Measurements from ENCODE around the gene DCTN2. TPM values are rescaled to one million over a fixed set of nuclear protein-coding genes. Genes with fewer than 3 reads are reported as not detected.

DCTN2 gene
- total and polyA plus RNA-seq, 2 donors (not counting 3 experiments of a cell fraction or from before 2014, with no cell fraction given) = 146 to 161 TPM

DNA sequence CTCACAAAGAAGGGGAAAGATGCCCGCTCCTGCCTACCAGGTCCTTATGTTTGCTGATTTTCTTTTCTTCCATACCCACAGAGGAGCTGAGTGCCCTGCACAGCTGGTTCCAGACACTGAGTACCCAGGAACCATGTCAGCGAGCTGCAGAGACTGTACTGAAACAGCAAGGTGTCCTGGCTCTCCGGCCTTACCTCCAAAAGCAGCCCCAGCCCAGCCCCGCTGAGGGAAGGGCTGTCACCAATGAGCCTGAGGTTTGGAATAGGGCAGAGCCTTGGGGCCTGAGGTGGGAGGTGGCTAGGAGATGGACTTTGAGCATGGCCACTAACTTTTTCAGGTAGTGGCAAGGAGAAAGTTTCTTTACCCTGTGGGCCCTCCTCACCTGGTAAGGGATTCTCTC, 56.9 kb downstream of the DCTN2 start:
- POLR2A ChIA-PET = no interaction called here

More for the DNA sequence above, 56.9 kb downstream of the DCTN2 start:
- H4K20me1 ChIP-seq (replicated peaks; ENCODE audit: control insufficient read depth, extremely low read depth, insufficient read depth, low read length) = no peaks in the 10 kb centered on the region
- H3K9me1 ChIP-seq (replicated peaks; ENCODE audit: control insufficient read depth, extremely low read depth, insufficient read depth, low read length) = no peaks in the 10 kb centered on the region
- peaks cover 9% of the 10 kb centered on the region for H3K4me1 ChIP-seq (ENCODE audit: control insufficient read depth, extremely low read depth, insufficient read depth, low read length)
- dilution Hi-C loops (cut with MboI; ENCODE audit: extremely low pct_ligation_motif_present, low sequenced_read_pairs) = no loop called here
- BruUV-seq (replicated peaks) = no TSS peak
- no peak overlapping the region for H3K27ac ChIP-seq (ENCODE audit: insufficient read depth, low read depth, low read length)
- intact Hi-C loops (cut with micrococcal nuclease) = no loop called here
- H3K79me2 ChIP-seq (ENCODE audit: control insufficient read depth, insufficient read depth, low read length) = peaks cover 23% of the 10 kb centered on the region
- H3K9ac ChIP-seq (replicated peaks; ENCODE audit: extremely low read depth, insufficient read depth, low read length) = no peak overlapping the region
- DNase-seq (ENCODE audit: low read depth, low spot score) (no peak), FAIRE-seq (no peak)
- H3K27me3 ChIP-seq (ENCODE audit: control insufficient read depth in 2 of 2, insufficient read depth in 2 of 2, low read length in 2 of 2) = no peaks in the 10 kb centered on the region
- no peak overlapping the region for H3K4me3 ChIP-seq (replicated peaks in 1 of 3; ENCODE audit: insufficient read depth in 1 of 3, low read depth in 1 of 3, low read length in 3 of 3)
- no peaks in the 10 kb centered on the region for H3K9me3 ChIP-seq (replicated peaks; ENCODE audit: control insufficient read depth, insufficient read depth, low read length)
- no peak overlapping the region for H2AFZ ChIP-seq (ENCODE audit: low read depth, low read length)
- H3K36me3 ChIP-seq (ENCODE audit: control insufficient read depth in 2 of 2, extremely low read depth in 1 of 2, insufficient read depth in 2 of 2, low read length in 2 of 2) = peaks cover 10 to 18% of the 10 kb centered on the region in 2 experiments
- CTCF ChIA-PET = no interaction called here
- H3K4me2 ChIP-seq (ENCODE audit: insufficient read depth, low read length) = no peak overlapping the region
- TF ChIP-seq GATA2 (IDR thresholded peaks at IDR 0.05; ENCODE audit: insufficient read depth, insufficient read length, low read depth, low read length) = no peak
- no peak for TF ChIP-seq CTCF (IDR thresholded peaks at IDR 0.05; ENCODE audit: extremely low read depth in 1 of 2, insufficient read depth in 1 of 2, low read depth in 1 of 2, low read length in 2 of 2)
- TF ChIP-seq EZH2 (IDR thresholded peaks at IDR 0.05; ENCODE audit: borderline replicate concordance, low read depth, low read length, severe bottlenecking) = no peak
- no peak for TF ChIP-seq MYC (IDR thresholded peaks at IDR 0.05; ENCODE audit: low read depth, low read length)
- TF ChIP-seq POLR2A (IDR thresholded peaks at IDR 0.05; ENCODE audit: low read depth, low read length) = no peak
- no peak for TF ChIP-seq POLR2AphosphoS5 (IDR thresholded peaks at IDR 0.05; ENCODE audit: insufficient read depth, low read depth, low read length)
- no peak for TF ChIP-seq MAX (IDR thresholded peaks at IDR 0.05; ENCODE audit: insufficient read depth, insufficient read length)
- TF ChIP-seq FOS (IDR thresholded peaks at IDR 0.05; ENCODE audit: borderline replicate concordance, insufficient read depth, low read length) = no peak
- no peak for TF ChIP-seq JUN (IDR thresholded peaks at IDR 0.05; ENCODE audit: borderline replicate concordance, insufficient read depth, insufficient read length, low read depth)

Measured in endothelial cell of umbilical vein (primary cell).